AG09319 (cell line): ENCODE data around the gene MRPL33.
"Not testable (repeated sequence)": the region's sequence is repeated elsewhere in the genome, so short reads cannot be mapped to it uniquely, and the experiment has no call there.

Source experiments
- DNase-seq: peaks from one replicate; pipeline ENCODE4 v3.0.0-alpha.2; 2010; ENCODE audit warnings: low read depth; ENCODE audit errors: extremely low read depth
- CTCF ChIP-seq: IDR thresholded peaks from 2 replicates; pipeline ENCODE4 v1.5.1; 2011; ENCODE audit warnings: low read depth, mild to moderate bottlenecking, inconsistent platforms, low read length, moderate library complexity

MRPL33 gene

DNA sequence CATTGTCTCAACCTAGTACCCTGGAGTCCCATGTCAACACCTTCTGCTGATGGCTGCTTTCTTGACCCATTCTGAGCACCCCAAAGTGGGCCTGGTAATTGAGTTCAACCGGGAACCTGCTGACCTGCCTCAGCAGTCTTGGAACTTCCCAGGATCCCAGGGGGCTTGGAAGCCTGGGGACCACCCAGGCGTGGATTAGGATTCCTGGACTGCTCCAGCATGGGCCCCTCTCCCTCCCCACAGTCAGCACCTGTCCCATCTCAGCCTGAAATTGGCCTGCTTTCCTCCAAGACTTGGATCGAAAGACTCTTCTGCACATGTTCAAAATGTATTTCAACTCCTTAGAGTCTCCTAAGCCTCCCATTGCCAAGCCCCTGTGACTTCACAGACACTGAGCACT lies 15.4 kb upstream of the MRPL33 start:
- no peak for DNase-seq
- TF ChIP-seq CTCF, result no peak

GRCh38 chr2:27756544-27757498 lies 14.7 kb upstream of the MRPL33 start:
- TF ChIP-seq CTCF, result no peak
- no peak for DNase-seq

- DNase-seq, result no peak
- TF ChIP-seq CTCF, result no peak
Observed at GRCh38 chr2:27762951-27763906, 8.3 kb upstream of the MRPL33 start.

DNA sequence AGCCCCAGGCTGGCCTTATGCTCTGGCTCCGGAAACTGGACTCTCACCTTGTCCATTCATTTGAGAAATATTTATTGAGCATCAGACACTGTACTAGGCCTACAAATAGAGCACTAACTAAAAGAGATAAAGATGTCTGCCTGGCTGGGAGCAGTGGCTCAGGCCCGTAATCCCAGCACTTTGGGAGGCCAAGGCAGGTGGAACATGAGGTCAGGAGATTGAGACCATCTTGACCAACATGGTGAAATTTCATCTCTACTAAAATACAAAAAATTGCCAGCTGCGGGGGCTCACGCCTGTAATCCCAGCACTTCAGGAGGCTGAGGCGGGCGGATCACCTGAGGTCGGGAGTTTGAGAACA lies 7.6 kb upstream of the MRPL33 start:
- TF ChIP-seq CTCF, result no peak
- DNase-seq, result no peak

GRCh38 chr2:27764526-27764925 lies 7.0 kb upstream of the MRPL33 start:
- not testable (repeated sequence) for DNase-seq

DNA sequence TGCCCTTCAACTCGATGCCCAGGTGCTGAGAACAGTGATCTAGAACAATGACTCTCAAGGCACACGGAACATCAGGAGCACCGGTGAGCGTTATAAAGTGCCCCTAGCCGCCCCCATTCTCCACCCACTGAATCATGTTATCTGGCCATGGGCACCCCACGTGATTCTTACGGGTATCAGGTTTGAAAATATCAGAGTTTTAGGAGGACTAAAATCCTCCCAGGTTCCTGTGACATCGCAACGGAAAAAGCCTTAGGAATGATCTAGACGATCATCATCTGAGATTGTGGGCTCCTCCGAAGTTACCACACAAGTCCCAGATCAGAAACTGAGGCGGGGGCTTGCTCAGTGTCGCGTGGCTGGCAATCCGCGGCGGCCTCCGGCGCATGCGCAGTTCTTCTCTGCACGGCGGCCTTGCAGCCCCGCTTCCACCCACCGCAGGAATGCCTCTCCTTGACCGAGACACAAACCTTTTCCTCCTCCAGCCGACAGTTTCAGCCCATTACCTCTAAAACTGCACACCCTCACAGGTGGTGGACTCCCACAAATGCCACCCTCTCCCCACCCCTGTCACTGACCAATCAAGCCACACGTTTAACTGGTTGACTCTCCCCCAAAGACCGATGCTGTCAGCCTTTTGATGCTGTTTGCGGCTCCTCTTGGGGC lies 5.8 kb upstream of the MRPL33 start:
- no peak for DNase-seq
- TF ChIP-seq CTCF, result no peak

DNA sequence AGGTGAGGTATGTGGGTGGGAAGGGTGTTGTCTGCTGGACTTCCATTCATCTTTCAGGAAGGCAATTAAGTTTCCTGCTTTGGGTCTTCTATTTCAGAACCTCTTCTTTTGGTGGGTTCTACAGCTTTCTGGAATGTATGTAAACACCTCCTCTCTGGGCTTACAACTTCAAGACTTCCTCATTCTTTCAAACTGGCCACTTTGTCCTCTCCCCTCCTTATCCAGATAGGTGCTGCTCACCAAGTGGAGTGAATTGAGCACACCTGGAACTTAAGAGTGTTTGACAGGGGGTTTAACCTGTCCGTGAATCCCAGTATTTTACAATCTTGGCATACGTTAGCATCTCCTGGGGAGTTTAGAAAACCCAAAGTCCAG lies 5.2 kb upstream of the MRPL33 start:
- no peak for TF ChIP-seq CTCF
- DNase-seq, result no peak
